ENCODE measurements around the gene PGC.

DNA sequence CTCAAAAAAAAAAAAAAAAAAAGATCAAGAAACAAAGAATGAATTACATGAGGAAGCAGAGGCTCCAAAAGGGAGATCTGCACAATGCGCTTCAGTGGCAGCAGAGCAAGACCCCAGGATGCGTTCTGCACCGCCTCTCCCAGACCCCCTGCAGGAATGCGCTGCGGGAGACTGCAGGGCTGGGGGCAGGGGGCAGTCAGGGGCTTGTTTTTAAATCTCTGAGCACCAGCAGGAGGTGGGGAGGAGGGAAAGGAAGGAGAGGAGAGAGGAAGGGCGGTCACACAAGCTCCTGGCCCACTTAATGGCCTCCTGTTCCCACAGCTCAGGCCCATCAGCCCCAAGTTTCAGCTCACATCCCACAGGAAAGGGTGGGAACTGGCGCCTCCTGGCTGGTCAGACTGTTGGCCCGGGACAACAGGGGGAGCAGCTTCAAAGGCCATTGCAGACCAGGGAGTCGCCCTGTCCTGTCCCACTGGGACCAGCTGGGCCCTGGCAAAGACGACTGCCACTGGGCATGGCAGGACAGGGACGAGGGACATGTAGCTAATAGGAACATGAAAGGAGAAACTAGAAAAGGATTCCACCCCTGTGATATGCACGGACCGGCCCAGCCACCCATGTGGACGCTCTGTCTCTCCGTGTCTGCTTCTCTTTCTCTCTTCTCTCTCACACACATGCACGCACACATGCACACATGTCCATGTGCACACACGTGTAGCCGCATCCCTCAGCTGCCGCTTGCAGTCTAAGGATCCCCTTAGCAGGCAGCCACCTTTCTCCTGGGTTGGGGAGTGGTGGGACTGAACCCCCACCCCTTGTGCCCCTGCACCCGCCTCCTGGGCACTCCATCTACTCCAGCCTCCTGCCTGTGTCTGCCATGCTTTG lies 46.5 kb downstream of the PGC start:
- TF ChIP-seq, protein P1, sequence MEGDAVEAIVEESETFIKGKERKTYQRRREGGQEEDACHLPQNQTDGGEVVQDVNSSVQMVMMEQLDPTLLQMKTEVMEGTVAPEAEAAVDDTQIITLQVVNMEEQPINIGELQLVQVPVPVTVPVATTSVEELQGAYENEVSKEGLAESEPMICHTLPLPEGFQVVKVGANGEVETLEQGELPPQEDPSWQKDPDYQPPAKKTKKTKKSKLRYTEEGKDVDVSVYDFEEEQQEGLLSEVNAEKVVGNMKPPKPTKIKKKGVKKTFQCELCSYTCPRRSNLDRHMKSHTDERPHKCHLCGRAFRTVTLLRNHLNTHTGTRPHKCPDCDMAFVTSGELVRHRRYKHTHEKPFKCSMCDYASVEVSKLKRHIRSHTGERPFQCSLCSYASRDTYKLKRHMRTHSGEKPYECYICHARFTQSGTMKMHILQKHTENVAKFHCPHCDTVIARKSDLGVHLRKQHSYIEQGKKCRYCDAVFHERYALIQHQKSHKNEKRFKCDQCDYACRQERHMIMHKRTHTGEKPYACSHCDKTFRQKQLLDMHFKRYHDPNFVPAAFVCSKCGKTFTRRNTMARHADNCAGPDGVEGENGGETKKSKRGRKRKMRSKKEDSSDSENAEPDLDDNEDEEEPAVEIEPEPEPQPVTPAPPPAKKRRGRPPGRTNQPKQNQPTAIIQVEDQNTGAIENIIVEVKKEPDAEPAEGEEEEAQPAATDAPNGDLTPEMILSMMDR (IDR thresholded peaks at IDR 0.05), result no peak
- TF ChIP-seq EP300 (IDR thresholded peaks at IDR 0.05), result no peak

Measured in ovary (tissue), 3 donors.